ENCODE data around the gene TMBIM1.
"Not testable (repeated sequence)": the region's sequence is repeated elsewhere in the genome, so short reads cannot be mapped to it uniquely, and the experiment has no call there.

Gene TMBIM1

GRCh38 chr2:218290316-218291261, 1.7 kb downstream of the TMBIM1 start:
- no peak for DNase-seq

DNA sequence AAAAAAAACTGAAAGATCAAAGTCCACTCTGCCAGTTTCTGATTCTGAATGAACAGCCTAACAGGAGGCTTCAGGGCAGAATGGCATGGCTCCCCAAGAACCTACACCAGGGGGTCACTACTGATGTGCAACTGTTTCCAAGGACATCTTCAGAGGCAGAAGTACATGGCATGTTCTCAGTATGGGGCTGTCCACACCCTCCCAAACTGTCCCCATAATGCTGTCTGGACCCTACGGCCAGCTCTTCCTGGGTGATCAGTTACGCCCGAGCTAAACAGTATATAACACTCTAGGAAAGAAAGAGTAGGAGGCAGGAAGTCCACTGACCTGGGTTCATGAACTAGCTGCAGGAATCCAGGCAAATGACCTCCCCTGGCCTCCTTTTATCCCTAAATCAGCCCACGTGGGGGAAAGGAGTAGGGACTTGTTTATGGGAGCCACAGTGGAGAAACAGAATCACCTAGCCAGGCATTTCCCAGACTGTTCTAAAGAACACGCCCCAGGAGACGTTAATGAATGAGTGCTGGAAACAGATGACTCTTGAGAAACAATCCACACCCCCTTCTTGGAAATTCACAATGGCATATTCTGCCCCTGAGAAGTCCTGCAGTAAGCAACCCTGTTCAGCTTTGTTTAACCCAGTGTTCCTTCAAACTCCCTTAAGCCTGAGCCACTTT, 2.5 kb downstream of the TMBIM1 start:
- no peak for DNase-seq

DNA sequence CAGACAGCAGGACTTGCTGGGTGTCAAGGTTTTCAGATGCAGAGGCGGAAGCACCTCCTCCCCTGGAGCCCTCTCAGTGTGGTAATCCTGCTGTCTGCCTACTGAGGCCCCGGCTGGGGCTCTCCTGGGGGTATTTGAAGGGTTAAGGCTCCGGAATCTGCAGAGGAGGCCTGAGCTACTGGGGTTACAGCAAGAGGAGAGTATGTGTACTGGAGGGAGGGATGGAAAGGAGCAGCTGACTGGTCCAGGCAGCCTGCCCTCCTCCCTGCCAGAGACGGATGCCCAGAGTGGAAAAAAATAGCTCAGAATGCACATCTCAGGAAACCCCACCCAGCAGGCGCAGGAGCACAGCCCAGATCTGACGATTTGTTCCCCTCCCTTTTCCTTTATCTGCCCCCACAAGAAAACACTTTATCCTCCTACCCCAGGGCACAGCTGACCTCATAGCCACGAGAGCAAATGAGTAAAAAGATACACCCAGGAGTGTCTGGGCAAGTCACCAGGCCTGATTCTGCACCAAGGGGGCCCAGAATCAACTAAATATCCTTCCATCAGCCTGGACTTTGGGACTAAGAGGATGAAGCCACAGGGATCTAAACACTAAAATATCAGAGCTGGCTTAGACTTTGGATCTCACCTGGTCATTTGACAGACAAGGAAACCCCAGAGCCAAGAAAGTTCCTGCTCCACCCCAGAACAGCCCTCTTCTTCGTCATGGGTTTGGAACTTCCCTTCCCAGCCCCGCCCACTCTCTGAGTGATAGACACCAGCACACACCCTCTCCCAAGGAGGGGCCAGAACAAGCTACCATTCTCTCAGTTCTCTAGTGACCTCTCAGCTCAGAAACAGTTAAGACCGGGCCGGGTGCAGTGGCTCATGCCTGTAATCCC, 5.5 kb downstream of the TMBIM1 start:
- DNase-seq = no peak

- DNase-seq = no peak
Observed at GRCh38 chr2:218285604-218286003, 6.7 kb downstream of the TMBIM1 start.

- no peak for DNase-seq
Observed at GRCh38 chr2:218284106-218284811, 8.0 kb downstream of the TMBIM1 start.

GRCh38 chr2:218282173-218282991, 9.9 kb downstream of the TMBIM1 start:
- no peak for DNase-seq

DNA sequence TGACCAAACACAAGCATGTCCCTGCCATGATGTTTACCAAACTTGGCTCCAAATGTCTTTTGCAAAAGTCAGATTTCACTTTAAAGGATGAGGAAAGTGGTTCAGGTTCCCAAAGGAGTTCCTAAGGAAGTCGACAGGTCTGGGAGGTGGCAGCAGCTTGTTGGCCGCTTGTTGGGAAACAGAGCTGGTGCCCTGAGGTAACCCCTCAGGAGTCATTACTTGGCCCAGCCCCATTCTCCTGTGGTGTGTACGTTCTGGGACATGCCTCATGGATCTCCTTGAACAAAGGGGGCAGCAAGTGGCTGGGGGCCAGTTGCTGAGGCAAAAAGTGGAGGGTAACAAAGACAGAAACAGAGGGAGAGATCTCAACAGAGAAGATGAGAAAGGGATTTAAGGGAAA, 10.9 kb downstream of the TMBIM1 start:
- DNase-seq = no peak

- DNase-seq = no peak
Observed at GRCh38 chr2:218280260-218280870, 11.9 kb downstream of the TMBIM1 start.

GRCh38 chr2:218278531-218279360, 13.6 kb downstream of the TMBIM1 start:
- no peak for DNase-seq

DNA sequence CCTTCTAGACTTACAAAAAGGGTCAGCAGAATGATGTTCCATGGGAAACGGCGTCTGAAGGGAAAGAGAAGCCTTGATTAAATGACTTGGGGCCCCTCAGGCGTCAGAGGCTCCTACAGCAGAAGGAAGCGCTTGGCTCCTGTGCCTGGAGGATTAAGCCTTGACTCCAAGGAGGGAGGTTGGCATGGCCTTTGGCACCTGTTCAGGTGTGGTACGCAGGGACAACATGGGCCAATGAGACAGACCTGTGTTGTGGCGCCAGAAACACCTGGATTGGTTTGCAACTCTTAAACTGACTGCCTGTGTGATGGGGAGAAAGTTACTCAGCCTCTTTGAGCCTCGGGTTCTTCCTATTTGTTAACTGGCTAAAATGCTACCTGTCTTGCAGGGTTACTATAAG, 14.4 kb downstream of the TMBIM1 start:
- DNase-seq = no peak

DNA sequence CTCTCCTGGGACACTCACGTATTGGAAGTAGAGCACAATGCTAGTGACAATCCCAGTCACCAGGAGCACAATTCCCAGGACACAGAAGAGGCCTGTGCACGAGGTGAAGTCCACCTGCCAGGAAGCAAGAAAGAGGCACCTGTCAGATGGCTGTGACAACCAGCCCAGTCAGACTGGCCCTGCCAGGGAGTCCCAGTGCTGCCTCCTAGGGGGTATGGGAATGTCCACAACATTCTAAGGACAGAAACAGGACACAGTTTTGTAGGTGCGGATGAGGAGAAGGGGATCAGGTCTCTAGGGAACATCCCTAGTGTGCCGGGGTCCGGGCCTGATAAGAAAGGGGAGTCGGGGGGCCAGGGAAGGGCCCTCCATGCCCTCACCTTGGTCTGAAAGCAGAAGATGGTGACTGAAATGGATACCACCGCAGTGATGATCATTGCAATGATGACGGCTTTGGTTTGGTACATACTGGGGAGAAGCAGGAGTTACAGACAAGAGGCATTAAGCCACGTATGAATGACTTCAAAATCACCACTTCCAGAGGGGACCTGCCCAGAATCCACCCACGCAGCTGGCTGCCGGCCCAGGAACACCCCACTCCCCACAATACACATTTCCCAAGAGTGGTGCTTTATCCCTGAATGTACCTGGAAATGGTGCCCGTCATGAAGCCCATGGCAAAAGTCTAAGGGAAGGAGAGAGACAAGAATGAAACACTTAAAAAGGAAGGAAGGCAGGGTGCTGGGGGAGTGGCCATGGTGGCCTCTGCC, 15.1 kb downstream of the TMBIM1 start:
- no peak for DNase-seq

GRCh38 chr2:218275371-218276072, 16.8 kb downstream of the TMBIM1 start:
- DNase-seq = no peak

DNA sequence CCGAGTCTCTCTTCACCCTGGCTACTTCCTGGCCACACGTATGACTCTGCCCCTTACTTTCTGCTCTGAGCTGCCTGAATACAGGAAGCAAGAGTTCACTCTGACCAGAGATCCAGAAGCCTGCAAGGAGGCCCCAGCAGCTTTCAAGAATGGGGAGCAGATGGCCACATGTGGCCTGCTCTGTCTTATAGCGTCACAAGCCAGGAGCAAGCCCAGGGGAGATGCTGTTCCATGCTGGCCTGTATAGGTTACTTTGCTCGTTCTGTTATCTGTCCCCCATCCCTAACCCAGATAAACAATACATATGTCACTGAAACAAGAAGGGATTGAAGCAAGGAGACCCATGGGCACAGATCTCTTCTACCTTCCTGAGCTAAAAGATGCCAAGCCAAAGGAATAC, 17.7 kb downstream of the TMBIM1 start:
- no peak for DNase-seq

DNA sequence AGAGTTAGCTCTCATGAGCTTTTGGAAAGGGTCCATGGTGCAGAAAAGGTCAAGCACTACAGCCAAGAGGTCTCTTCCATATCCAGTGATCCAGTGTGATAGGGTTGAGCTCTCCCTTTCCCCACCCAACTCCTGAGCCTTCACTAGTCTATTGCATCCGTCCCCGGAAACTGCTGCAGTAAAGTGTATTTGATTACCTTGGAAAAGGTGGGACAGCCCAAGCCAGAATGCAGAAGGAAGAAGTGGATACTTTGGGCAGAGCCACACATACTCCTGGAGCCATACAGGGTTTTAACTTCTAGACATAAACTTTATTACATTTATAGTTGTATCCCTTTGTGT, 18.4 kb downstream of the TMBIM1 start:
- no peak for DNase-seq

- not testable (repeated sequence) for DNase-seq
Observed at GRCh38 chr2:218273214-218273907, 18.9 kb downstream of the TMBIM1 start.

GRCh38 chr2:218272531-218273212, 19.6 kb downstream of the TMBIM1 start:
- DNase-seq = no peak

DNA sequence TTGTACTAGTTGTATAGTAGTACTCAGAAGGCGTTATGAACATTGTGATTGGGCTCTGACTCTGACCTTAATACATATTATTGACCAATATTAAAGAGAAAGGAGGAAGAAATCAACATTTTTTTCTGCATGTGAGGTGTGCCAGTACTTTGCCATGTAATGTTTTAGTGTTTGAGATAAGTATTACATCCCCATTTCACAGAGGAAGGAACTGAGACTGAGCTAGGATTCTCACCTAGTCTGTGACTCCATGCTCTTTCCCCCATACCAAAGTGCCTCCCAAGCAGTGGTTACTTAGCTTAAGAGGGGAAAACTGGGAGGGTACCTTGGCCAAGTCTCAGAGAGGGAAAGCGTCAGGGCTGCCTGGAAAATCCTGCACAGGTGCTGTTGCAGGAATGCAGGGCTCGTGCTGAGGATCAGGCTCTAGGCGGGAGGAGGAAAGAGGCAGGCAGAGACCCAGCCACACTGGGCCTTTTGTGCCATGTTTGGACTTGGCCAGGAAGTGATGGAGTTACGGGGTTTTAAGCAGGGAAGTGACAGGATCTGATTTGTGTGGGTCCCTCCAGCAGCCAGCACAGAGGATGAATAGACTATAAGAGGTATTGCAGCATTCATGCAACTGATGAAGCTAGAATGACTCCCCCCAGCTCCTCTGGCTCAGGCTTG, 20.3 kb downstream of the TMBIM1 start:
- no peak for DNase-seq
